Stimulated activated CD4-positive, alpha-beta T cell treated with anti-CD3 and anti-CD28 coated beads, Interleukin-1b, Interleukin-23, amount 100 ng/mL, for 48 hours (primary cell): ENCODE results near the gene PLXND1.

Source experiments
- DNase-seq: peaks from one replicate; pipeline ENCODE4 v3.0.0-alpha.2; 2020

The PLXND1 gene

DNA sequence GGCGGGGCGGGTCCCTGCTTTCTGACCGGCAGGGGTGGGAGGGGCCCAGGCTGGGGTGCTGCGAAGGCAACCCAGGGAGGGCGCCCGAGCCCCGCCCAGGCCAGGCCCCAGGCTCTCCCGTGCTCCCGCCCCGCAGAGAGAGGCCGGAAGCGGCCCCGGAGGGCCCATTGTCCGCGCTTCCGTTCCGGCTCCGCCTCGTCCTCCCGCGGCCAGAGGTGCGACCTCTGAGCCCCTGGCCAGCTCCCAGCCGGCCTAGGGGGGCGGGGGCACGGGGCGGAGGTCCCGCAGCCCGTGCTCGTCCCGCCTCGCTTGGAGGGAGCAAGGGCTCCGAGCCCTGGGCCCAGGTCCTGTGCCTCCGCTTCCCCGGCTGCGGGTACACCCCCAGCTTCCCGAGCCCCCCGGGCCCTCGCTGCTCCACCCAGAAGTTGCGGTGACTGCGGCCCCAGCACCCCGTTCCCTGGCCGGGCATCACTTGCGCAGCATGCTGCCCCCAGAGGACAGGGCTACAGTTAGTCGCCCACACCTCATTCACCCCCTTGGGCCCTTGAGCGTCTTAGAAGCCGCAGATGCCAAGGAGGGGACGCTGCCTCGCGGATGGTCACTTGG, 20.4 kb upstream of the PLXND1 start:
- peak; percentile 72 for DNase-seq

DNA sequence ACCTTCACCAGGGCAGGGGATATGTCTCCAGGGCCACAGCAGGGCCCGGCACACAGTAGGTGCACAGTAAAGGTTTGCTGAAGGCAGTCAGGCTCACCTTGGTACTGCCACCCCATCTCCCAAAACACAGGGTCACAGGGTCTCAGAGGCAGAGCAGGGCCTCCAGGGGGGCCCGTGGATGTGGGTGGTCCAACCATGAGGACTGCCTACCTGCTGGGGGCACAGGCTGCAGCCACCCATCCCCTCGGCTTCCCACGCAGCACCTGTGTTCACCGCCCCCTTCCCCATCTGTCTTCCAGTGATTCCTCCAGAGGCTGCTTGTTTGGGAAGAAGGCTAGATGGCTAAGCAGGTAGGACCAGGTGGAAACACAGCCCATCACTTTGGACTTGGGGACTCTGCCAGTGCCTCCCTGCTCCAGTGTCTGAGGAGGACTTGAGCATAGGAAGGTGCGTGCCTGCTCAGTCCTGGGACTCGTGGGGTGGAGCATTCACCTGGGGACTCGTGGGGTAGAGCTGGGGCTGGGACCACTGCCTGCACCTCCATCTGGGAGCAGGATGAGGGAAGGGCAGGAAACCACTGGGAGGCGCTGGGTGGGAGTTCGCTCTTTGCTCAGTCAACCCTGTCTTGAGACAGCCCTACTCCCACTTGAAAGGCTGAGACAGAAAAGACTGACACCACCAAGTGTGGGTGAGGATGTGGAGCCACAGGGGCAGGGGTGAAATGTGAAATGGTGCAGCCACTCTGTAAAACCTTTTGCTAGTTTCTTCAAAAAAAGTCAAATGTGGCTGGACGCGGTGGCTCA, 18.8 kb upstream of the PLXND1 start:
- DNase-seq: no peak

DNA sequence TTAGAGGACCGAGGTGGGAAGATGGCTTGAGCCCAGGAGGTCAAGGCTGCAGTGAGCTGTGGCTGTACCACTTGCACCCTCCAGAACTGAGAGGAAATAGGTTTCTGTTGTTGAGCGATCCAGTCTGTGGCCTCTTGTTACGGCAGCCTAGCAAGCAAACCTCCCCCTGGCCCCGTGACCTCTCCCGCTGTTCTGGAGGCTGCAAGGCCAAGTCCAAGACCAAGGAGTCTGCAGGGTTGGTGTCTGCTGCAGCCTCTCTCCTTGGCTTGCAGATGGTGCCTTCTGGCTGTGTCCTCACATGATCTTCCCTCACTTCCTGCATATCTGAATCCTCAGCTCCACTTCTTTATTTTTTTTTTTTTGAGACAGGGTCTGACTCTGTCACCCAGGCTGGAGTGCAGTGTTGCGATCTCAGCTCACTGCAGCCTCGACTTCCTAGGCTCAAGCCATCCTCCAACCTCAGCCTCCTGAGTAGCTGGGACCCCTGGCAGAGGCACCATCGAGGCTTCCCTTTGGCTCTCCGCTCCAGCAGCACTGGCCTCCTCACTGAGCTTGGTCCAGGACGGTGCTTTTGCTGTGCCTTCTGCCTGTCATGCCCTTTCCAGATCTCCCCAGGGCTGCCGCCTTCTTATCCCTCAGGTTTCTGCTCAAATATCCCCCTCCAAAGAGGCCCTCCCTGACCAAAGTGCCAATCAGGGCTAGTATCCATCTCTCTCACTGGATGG, 18.0 kb upstream of the PLXND1 start:
- no peak for DNase-seq

DNA sequence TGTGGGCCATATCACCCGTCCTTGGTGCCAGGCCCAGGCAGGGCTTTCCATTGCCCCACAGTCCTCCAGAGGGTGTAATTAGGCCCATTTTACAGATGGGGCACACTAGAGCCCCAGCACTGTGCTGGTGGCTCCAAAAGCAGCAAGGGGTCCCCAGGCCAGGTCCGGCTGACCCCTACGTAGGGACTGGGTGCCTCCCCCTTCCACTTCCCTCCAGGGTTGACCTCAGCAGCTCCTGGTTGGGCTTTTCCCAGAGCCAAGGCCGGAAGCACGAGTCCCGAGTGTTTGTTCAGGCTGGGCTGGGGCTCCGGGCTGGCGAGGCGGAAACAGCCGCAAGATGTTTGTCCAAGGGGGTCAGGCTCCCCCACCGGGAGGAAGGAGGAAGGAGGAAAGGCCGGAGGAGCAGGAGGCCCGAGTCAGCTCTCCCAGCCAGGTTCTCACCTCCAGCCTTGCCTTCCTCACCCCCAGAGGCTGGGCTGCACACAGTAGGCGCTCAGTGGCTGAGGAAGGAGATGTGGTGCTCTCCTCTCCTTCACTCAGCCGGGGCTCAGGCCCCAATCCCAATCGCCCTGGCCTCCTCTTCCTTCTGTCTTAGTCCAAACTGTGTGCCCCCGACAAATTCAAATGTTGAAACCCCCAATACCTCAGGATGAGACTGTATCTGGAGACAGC, 17.1 kb upstream of the PLXND1 start:
- no peak for DNase-seq

DNA sequence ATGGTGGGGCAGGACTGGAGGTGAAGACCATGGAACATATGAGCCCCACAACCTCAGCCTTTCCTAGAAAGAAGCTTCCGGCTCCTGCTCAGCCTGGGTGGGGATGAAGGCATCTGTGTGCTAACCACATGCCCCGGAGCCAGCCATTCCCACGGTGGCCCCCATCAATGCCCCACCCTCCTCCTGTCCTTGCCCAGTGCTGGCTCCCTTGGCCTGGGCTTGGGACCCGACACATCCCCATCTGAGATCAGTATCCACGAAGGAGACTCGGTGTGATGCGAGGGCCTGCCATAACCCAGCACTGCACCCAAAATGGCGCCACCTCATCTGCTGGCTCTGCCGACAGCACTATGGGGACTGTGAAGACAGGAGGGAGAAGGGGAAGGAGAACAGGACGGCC, 16.5 kb upstream of the PLXND1 start:
- no peak for DNase-seq

DNA sequence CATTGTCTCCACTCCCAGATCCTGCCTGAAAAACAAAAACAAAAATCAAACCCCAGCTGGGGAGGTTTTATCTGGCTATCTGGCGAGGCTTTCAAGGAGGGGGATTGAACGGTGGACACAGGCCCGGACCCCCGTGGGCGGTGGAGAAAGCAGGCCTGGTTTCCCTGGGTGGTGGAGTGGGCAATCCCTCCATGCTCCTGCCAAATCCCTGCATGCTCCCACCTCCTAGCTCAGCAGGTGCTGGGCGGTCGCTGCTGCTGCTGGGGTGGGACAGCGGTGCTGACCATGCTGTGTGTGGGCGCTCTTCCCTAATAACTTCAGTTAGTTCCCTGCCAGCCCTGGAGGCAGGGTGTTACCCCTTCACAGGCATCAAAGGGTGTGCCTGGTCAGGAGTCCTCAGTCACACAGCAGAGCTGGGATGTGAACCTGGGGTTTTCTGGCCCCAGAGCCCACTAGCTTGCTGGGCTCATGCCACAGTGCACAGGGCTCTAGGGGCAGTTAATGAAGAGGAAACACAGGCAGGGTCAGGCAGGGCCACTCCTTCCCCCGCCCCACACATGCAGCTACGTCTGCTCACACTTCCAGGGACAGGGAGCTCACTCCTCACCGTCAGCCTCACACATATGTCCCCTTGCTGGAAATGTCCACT, 15.9 kb upstream of the PLXND1 start:
- no peak for DNase-seq

DNA sequence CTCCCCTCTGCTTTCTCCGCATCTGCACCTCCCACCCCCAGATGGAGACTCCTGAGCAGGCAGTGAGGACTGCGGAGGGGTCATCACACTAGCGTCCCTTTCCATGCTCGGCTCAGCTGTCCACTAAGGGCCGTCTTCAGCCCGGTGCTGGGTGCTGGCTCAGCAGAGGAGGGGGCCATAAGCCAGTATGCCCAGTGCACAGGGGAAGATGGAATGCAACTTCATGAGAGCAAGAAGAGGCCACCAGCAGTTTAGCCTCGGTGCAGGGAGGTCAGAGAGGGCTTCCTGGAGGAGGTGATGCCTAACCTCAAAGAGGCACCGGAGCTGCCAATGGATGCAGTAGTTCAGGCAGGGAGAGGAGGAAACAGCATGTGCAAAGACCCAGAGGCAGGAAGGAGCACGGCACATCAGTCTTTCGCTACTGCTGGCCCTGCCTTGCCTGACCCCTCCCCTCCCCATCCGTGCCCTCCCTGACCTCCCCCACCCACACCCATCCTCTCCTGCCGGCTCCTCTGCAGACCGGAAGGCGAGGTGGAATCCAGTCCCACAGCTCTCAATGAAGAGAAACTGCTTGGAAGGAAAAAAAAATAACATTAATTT, 15.2 kb upstream of the PLXND1 start:
- no peak for DNase-seq

DNA sequence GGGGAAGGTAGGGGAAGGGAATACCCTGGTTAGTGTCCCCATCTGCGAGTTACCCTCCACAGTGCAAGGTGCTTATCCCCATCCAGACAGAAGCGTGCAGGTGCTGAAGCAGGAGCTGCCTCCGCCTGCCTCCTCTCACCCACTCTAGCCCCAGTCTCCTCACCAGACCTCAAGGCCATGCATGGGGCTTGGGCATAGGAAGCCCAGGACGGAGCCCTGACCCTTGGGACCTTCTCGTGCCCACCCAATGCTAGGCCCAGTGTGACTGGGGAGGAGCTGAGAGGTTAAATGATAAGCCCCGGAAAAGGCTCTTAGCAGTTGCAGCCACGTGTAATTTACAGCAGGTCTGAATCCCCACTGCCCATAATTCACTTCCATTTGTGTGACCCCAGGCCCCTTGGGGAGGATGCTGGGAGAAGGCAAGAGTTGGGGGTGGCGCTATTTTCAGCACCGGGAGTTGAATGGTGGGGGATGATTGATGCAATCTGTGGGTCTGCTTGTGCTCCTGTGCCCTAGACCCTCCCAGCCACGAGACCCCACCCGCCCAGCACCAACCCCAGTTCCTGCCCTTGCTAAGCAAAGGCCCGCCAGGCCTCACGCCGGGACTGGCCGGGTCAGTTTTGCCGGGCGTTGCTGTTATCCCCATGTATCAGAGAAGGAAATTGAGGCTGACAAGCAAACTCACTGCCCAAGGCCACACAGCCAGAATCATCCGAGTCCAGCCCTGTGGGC, 14.5 kb upstream of the PLXND1 start:
- DNase-seq: no peak

DNA sequence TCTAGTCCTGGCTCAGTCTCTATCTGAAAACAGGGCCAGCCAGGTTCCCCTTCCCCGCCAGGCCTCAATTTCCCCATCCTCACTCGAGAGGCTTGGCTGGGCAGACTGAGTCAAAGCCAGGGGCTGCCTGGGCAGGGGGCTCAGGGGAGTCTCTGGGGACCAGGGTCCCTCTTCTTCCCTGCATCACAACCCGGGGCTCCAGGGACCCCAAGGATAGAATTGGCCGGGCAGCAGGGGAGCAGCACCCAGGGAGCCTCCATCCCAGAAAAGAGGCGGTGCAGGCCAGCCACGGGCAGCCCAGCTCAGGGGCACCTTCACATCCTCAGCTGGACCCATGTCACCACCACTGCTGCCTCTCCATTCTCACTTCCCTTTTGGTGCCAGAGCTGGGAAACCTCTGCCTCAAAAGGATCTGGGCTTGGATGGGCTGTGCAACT, 13.3 kb upstream of the PLXND1 start:
- no peak for DNase-seq

DNA sequence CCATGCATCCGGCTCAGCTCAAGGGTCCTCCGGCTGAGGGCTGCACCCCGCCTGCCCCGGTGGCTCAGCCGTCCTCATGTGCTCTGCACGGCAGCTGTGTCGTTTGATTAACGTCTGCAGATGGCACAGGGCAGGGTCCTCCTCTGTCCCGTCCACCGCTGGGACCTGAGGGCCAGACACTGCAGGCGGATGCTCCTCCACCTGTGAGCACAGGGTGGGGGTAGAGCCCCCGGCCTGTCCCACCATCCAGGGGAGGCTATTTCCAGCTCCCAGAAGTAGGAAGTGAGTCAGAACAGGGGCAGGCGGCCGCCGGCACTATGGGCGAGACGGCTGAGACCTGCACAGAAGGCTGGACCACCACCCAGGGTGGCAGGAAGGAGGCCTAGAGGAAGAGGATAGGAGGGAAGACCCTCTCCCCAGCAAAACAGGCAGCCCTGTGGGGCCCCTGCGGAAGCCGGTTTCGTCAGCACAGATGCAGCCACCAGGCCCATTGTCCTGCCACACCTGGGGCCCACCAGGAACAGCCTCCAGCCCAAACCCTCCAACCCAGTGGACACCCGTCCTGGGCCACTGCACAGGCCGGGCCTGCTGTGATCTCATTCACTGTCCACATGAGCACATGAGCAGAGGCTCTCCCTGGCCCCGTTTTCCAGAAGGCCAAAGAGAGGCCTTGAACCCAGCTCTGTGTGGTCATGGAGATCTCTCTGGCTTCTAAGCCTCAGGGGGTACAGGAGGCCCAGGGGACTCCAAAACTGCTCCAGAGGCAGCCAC, 12.6 kb upstream of the PLXND1 start:
- no peak for DNase-seq

DNA sequence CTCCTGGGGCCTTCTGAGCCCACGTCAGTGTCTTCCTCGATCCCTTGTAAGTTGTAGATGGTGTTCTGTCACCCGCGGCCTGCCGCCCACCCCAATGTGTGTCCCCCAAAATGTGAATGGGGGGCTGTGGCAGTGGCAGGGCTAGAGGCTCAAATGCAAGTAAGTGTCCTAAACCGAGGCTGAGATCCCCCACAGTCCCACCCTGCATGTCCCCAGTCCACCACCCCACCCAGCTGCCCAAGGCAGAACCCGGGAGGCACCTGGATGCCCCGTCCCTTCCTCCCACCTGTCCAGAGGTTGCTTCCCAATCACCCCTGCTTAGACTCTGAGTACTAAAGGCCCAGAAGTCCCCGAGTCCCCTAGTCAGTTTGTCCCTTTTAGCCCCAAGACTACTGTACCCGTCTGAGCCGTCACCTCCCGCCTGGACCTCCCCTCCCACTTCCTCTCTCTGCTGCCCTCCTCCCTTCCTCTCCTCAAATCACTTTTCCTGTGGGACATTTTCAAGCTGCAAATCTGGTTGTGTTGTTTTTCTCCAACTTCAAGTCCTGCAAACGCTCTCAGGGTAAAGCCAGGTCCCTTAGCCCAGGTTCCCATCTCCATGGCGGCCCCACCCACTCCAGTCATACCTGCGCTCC, 11.8 kb upstream of the PLXND1 start:
- no peak for DNase-seq

DNA sequence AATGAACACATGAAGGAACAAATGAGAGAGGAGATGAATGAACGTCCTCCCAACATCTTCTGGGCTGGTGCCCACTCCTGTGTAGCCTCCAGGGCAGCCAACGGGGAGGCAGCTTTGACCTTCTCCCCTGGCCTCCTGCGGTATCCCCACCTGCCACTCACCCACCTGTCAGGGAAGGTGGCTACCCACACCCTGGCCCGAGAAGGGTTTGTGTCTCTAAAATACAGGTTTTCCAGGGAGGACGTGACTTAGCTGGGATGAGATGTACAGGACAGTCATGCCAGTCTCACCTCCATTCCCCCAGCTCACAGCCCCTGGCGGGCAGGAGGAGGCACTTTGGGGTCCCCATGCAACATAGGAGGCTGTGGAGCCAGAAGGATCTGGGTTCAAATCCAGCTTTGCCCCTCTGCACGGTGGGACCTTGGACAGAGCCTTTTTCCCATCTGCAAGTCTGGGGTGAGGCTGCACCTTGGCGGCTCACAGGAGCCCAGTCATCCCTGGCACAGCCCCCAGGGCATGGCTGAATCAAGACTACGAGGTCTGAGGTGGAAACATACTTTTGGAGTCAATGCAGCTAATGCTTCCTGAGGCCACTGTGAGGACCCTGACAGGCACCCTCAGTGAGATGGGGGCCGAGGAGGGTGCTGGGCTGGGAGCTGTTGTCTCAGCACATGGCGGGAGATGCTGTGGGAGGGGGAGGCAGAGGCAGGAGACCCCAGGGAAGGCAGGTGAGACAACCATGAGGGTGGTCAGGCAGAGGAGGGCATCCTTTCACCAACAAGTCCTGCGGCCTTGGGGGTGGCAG, 11.1 kb upstream of the PLXND1 start:
- no peak for DNase-seq

DNA sequence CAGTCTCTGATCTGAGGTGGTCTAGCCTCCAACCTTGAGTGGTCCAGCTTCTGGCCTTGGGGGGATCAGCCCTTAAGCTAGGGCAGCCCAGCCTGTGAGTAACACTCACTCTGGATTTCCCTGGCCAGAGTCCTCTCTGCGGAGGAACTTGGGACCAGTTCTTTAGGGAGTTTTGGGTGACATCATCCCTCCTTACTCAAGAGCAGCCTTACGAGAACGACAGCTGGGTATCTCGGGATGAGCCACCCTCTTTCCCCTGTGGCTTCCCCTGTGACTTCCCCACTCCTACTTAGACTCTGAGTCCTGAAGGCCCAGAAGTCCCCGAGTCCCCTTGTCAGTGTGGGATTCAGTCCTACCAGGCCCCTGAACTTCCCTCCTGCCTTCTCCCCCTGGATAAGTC, 10.2 kb upstream of the PLXND1 start:
- DNase-seq: no peak

DNA sequence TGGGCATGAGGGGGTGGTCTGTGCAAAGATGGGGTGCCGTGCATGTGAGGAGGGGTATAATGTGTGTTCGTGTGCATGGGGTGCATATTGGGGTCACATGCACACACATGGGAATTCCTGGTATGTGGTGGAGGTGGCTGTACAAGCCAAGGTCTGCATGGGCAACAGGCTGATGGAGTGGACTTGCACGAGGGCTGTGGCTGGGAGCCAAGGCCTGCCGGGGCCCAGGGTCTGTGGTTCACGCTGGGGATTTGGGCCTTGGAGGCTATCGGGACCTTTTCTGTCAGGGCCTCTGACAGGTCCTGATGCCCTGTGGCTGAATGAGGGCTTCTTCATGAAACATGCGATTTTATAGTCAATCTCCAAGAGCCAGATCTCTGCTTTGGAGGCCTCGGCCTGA, 9.8 kb upstream of the PLXND1 start:
- DNase-seq: no peak

DNA sequence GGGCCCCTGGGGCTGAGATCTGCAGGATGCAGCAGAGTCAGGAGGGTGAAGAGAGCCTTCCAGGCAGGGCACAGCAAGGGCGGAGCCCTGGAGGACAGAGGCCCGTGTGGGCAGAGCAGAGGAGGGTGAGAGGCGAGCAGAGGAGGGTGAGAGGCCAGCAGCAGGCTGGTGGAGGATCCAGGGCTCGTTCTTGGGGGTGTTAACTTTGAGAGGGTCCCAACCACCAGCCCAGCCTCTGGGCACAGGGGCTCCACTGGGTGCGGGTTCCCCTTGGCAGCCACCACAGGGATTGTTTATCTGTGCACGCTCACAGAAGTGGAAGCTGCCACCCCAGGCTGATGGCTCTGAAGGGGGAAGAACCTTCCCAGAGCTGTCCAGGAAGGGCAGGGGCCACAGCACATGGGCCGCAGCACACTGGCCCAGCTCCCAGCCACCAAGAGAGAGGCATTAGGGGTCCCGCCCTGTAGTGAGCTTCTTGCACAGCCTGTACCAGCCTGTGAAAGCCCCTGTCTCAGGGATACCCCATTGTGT, 9.3 kb upstream of the PLXND1 start:
- no peak for DNase-seq

DNA sequence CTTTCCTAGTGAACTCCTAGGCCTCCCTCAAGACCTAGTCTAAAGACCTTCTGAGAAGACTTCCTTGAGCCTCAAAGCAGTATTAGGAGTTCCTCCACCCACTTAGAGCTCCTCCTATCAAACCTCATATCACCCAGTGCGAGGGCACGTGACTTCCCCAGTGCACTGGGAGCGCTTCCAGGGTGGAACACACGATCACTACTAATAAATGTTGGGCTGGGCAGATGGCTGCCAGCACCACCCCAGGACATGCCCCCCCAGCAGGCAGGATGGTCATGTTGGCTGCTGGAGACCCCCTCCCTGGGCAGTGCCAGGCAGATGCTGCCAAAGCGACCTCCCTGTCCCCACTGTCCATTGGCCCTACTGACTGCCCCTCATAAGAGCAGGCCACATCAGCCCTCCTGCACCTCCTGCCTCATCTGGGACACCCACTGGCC, 8.5 kb upstream of the PLXND1 start:
- no peak for DNase-seq

DNA sequence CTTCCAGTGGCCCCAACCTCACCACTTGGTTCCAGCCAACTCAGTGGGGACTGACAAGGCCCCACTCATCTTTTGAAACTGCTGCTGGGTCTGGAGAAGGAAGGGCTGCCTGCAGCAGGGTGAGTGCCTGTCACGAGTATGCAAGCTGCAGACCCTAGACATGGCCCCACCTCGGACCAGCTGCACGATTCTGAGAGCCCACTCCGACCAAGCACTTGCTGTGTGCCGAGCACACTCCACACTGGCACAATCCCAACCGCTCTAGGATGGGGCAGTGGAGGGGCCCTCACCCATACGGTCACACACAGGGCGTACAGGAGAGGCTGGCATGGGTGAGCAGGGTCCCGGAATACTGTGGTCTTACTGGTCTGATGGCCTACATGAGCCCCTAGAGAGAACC, 8.0 kb upstream of the PLXND1 start:
- DNase-seq: no peak

DNA sequence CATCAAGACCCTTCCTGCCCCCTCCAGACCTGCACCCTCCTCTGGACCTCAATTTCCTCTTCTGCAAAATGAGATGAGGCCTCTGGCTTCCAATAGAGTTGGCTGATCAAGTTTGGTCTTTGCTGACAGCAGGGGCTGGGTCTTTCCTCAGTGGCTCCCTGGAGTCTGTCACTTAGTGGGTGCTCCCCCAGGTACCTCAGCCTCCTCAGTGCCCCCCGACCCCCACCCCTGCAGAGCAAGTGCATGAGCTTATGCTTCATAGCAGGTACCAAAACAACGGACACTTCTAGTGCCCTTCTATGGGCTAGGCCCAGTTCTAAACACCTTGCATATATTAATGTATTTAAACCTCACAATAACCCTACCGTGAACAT, 6.9 kb upstream of the PLXND1 start:
- no peak for DNase-seq
